Osteoblast (primary cell): ENCODE measurements around the gene HOXB1. TPM values are rescaled to one million over a fixed set of nuclear protein-coding genes. Genes with fewer than 3 reads are reported as not detected.

ENCODE experiments used
- DNase-seq: peaks from one replicate; pipeline ENCODE4 v3.0.0; 2011; ENCODE audit warnings: low spot score, mixed read lengths; ENCODE audit not compliant: insufficient read length; ENCODE audit errors: missing footprints
- H2AFZ ChIP-seq: 2 replicates; pipeline ENCODE4 v1.6.0; 2011; ENCODE audit warnings: mild to moderate bottlenecking, low read length
- H3K27ac ChIP-seq: 2 replicates; pipeline ENCODE4 v1.5.1; 2011; ENCODE audit warnings: mild to moderate bottlenecking, low read depth, low read length, moderate library complexity
- H3K27me3 ChIP-seq: 2 replicates; pipeline ENCODE4 v1.6.0; 2012; ENCODE audit warnings: mild to moderate bottlenecking, control low read depth, inconsistent platforms, low read length, moderate library complexity; ENCODE audit not compliant: insufficient read depth
- H3K36me3 ChIP-seq: 2 replicates; pipeline ENCODE4 v1.5.1; 2011; ENCODE audit warnings: mild to moderate bottlenecking, low read length, control low read depth, moderate library complexity; ENCODE audit not compliant: insufficient read depth
- H3K4me1 ChIP-seq: 2 replicates; pipeline ENCODE4 v1.5.1; 2011; ENCODE audit warnings: mild to moderate bottlenecking, low read length, control low read depth, moderate library complexity; ENCODE audit not compliant: insufficient read depth
- H3K4me2 ChIP-seq: 2 replicates; pipeline ENCODE4 v1.6.0; 2011; ENCODE audit warnings: mild to moderate bottlenecking, low read length; ENCODE audit not compliant: insufficient read depth
- H3K4me3 ChIP-seq: fragments of 200-600 bp; sonication (generic); 3 replicates; pipeline ENCODE4 v1.5.1; 2012; ENCODE audit warnings: mild to moderate bottlenecking, low read length, inconsistent platforms; ENCODE audit not compliant: insufficient read depth
- H3K79me2 ChIP-seq: 2 replicates; pipeline ENCODE4 v1.6.0; 2012; ENCODE audit warnings: mild to moderate bottlenecking, low read length, control low read depth, inconsistent platforms; ENCODE audit not compliant: insufficient read depth
- H3K9me3 ChIP-seq: 2 replicates; pipeline ENCODE4 v1.5.1; 2011; ENCODE audit warnings: low read depth, low read length, control low read depth
- H4K20me1 ChIP-seq: 2 replicates; pipeline ENCODE4 v1.6.0; 2012; ENCODE audit warnings: mild to moderate bottlenecking, low read length, control low read depth; ENCODE audit not compliant: insufficient read depth
- CTCF ChIP-seq: IDR thresholded peaks from 2 replicates; pipeline ENCODE4 v1.5.1; 2011; ENCODE audit warnings: mild to moderate bottlenecking, low read depth, low read length, moderate library complexity; ENCODE audit errors: extremely low read depth
- total RNA-seq: library from RNA; depleted of rRNA; stranded (reverse); fragments of >200 nt; gene quantifications from 2 replicates; pipeline ENCODE4 v1.2.3, GENCODE V29; 2012

HOXB1 gene
- total RNA-seq, 1 donor, result not detected

- H3K9me3 ChIP-seq, result no peaks in the 10 kb centered on the region
- H3K79me2 ChIP-seq, result peaks cover 4% of the 10 kb centered on the region
- no peak overlapping the region for H3K4me3 ChIP-seq
- H2AFZ ChIP-seq, result no peak overlapping the region
- no peaks in the 10 kb centered on the region for H4K20me1 ChIP-seq
- H3K4me1 ChIP-seq, result peaks cover 5% of the 10 kb centered on the region
- H3K27ac ChIP-seq, result no peak overlapping the region
- TF ChIP-seq CTCF, result no peak
- H3K36me3 ChIP-seq, result no peaks in the 10 kb centered on the region
- peaks cover 83% of the 10 kb centered on the region for H3K27me3 ChIP-seq
- no peak for DNase-seq
- no peak overlapping the region for H3K4me2 ChIP-seq
These were observed 14.7 kb upstream of the HOXB1 start for GRCh38 chr17:48545539-48545938.

GRCh38 chr17:48545022-48545375 is 14.2 kb upstream of the HOXB1 start, which contains the start of gene HOXB2:
TSS of gene HOXB2 (minus strand) at chr17:48545109. CDS start at chr17:48544911, 198 bp downstream.
- Histone ChIP-seq H3K36me3 (no peaks in the 10 kb centered on the region), H3K4me2 (peak within 1 kb of the TSS; percentile 78), H3K4me1 (peaks cover 5% of the 10 kb centered on the region), H3K4me3 (peak within 1 kb of the TSS; percentile 72), H3K9me3 (no peaks in the 10 kb centered on the region), H3K27me3 (peaks cover 77% of the 10 kb centered on the region), H3K27ac (peak within 1 kb of the TSS; percentile 51), H3K79me2 (peaks cover 4% of the 10 kb centered on the region), H4K20me1 (no peaks in the 10 kb centered on the region), H2AFZ (no peak within 1 kb of the TSS)
- DNase-seq, result no peak
- TF ChIP-seq CTCF, result no peak

GRCh38 chr17:48544349-48545021 is 13.7 kb upstream of the HOXB1 start:
- no peak for TF ChIP-seq CTCF
- H3K4me2 ChIP-seq, result peak overlapping the region; percentile 78
- H3K4me3 ChIP-seq, result peak overlapping the region; percentile 72
- H3K36me3 ChIP-seq, result no peaks in the 10 kb centered on the region
- peak overlapping the region; percentile 51 for H3K27ac ChIP-seq
- H3K27me3 ChIP-seq, result peaks cover 75% of the 10 kb centered on the region
- peaks cover 5% of the 10 kb centered on the region for H3K4me1 ChIP-seq
- no peaks in the 10 kb centered on the region for H4K20me1 ChIP-seq
- no peak overlapping the region for H2AFZ ChIP-seq
- H3K9me3 ChIP-seq, result no peaks in the 10 kb centered on the region
- H3K79me2 ChIP-seq, result peaks cover 4% of the 10 kb centered on the region
- peak; percentile 69 for DNase-seq

- peaks cover 4% of the 10 kb centered on the region for H3K79me2 ChIP-seq
- H3K4me2 ChIP-seq, result peak overlapping the region; percentile 78
- TF ChIP-seq CTCF, result no peak
- peak; percentile 77 for DNase-seq
- H3K27me3 ChIP-seq, result peaks cover 70% of the 10 kb centered on the region
- no peaks in the 10 kb centered on the region for H3K9me3 ChIP-seq
- no peaks in the 10 kb centered on the region for H3K36me3 ChIP-seq
- no peaks in the 10 kb centered on the region for H4K20me1 ChIP-seq
- peak overlapping the region; percentile 72 for H3K4me3 ChIP-seq
- peaks cover 10% of the 10 kb centered on the region for H3K4me1 ChIP-seq
- H3K27ac ChIP-seq, result peak overlapping the region; percentile 51
- H2AFZ ChIP-seq, result no peak overlapping the region
These were observed 13.1 kb upstream of the HOXB1 start for GRCh38 chr17:48543854-48544348.
